ENCODE results near the gene SH3GLB2. TPM values are rescaled to one million over a fixed set of nuclear protein-coding genes. Genes with fewer than 3 reads are reported as not detected.

Gene SH3GLB2
- total RNA-seq, 4 donors from 2014 or later, result 156 to 218 (median 183) TPM

DNA sequence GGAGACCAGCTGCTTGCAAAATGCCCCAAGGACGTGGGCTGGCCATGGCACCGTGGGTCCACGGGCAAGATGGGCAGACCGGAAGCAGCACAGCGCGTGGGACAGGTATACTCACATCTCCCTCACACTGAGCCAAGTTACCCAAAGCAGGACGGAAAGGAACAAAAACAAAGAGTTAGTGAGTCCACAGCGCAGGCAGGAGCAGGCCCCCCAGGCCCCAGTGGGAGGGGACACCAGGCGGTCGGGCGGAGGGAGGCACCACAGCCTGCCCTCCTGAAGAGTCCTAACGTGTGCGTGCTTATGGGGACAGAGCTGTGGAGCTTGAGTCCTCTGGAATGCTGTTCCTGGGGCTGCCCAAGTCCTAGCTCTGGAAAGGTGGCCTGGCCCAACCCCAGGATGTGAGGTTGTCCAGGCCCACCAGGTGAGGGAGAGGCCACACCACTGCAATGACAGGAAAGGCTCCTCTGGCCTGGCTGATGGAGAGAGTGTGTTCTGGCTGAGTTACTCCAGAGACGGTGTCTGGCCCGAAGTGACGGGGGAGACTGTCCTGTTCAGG is 15.2 kb downstream of the SH3GLB2 start:
- no peak for DNase-seq
- Histone ChIP-seq H3K4me1 (no peaks in the 10 kb centered on the region), H3K4me3 (no peak overlapping the region), H3K9me3 (no peaks in the 10 kb centered on the region), H3K36me3 (peaks cover 0 to 87% (median 0%) of the 10 kb centered on the region in 3 donors), H3K27ac (no peak overlapping the region), H3K27me3 (no peaks in the 10 kb centered on the region)
- TF ChIP-seq POLR2A (IDR thresholded peaks at IDR 0.05), result no peak
- TF ChIP-seq, protein P1, sequence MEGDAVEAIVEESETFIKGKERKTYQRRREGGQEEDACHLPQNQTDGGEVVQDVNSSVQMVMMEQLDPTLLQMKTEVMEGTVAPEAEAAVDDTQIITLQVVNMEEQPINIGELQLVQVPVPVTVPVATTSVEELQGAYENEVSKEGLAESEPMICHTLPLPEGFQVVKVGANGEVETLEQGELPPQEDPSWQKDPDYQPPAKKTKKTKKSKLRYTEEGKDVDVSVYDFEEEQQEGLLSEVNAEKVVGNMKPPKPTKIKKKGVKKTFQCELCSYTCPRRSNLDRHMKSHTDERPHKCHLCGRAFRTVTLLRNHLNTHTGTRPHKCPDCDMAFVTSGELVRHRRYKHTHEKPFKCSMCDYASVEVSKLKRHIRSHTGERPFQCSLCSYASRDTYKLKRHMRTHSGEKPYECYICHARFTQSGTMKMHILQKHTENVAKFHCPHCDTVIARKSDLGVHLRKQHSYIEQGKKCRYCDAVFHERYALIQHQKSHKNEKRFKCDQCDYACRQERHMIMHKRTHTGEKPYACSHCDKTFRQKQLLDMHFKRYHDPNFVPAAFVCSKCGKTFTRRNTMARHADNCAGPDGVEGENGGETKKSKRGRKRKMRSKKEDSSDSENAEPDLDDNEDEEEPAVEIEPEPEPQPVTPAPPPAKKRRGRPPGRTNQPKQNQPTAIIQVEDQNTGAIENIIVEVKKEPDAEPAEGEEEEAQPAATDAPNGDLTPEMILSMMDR (IDR thresholded peaks at IDR 0.05), result no peak

- Histone ChIP-seq H3K4me3 (no peak overlapping the region), H3K9me3 (no peaks in the 10 kb centered on the region), H3K27ac (no peak overlapping the region), H3K27me3 (no peaks in the 10 kb centered on the region), H3K36me3 (peaks cover 0 to 87% (median 0%) of the 10 kb centered on the region in 3 donors), H3K4me1 (no peaks in the 10 kb centered on the region)
- DNase-seq, result no peak
- TF ChIP-seq, protein P1 (IDR thresholded peaks at IDR 0.05), result no peak
- no peak for TF ChIP-seq POLR2A (IDR thresholded peaks at IDR 0.05)
Measured at GRCh38 chr9:129012343-129012742, 15.8 kb downstream of the SH3GLB2 start.

GRCh38 chr9:129011761-129012181 is 16.4 kb downstream of the SH3GLB2 start:
- no peaks in the 10 kb centered on the region for H3K27me3 ChIP-seq
- no peak overlapping the region for H3K4me3 ChIP-seq
- H3K36me3 ChIP-seq, result peaks cover 0 to 86% (median 0%) of the 10 kb centered on the region in 3 donors
- DNase-seq, result no peak
- H3K27ac ChIP-seq, result no peak overlapping the region
- TF ChIP-seq POLR2A (IDR thresholded peaks at IDR 0.05), result no peak
- TF ChIP-seq, protein P1 (IDR thresholded peaks at IDR 0.05), result no peak
- H3K9me3 ChIP-seq, result no peaks in the 10 kb centered on the region
- H3K4me1 ChIP-seq, result no peaks in the 10 kb centered on the region

DNA sequence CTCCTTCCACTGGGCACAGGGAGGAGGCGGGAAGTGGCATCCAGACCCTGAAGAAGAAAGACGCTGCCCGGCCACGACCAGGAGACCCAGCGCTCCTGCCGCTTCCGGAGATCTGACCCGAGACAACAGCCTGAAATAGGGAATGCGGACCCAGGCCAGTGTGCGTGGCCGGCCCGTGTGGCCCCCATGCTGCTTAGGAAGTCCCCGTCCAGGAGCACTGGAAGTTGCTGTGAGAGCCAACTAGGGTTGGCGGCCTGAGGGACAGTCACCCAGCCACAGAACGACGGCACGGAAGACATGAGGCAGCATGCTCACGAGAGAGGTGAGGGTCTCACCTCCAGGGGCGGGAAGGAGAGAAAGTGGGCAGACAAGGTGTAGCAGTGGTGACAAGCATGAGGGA is 17.0 kb downstream of the SH3GLB2 start:
- TF ChIP-seq, protein P1 (IDR thresholded peaks at IDR 0.05), result no peak
- TF ChIP-seq POLR2A (IDR thresholded peaks at IDR 0.05), result no peak
- Histone ChIP-seq H3K36me3 (peaks cover 0 to 91% (median 0%) of the 10 kb centered on the region in 3 donors), H3K9me3 (no peaks in the 10 kb centered on the region), H3K4me1 (peaks cover 0 to 3% (median 0%) of the 10 kb centered on the region in 4 donors), H3K4me3 (no peak overlapping the region), H3K27ac (no peak overlapping the region), H3K27me3 (no peaks in the 10 kb centered on the region)
- no peak for DNase-seq

DNA sequence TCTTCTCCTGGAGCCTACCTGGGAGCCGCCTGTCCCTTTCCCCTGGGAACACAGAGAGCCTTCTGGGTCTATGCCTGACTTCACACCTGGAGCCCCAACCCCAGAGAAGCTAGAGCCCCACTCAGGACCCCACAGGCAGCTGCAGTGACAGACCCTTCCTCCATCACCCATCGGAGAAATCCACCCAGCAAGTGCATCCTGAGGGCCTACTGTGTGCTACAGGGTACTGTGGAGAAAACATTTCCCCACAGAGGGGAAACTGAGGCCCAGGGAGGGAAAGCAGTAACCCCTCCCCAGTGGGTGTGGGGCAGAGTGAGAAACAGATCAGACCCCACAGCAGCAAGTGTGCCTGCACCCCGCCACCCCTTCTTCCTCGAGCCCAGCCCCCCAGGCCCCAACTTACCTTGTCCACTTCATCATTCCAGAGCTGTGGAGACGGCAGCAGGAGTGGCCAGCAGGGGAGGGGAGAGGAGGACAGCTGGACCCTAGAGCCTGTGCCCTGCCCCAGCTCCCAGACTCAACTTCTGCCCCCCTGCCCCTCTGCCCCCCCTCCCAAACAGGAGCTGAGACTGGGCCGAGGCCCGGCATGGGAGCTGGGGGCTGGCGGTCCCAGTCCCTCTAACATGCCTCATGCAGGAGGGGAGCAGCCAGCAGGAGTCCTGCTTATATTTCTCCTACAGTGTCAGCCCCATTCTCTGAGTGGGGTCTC is 17.7 kb downstream of the SH3GLB2 start:
- Histone ChIP-seq H3K27ac (no peak overlapping the region), H3K36me3 (peaks cover 0 to 92% (median 0%) of the 10 kb centered on the region in 3 donors), H3K9me3 (no peaks in the 10 kb centered on the region), H3K4me3 (no peak overlapping the region), H3K4me1 (peaks cover 0 to 3% (median 0%) of the 10 kb centered on the region in 4 donors), H3K27me3 (no peaks in the 10 kb centered on the region)
- TF ChIP-seq, protein P1 (IDR thresholded peaks at IDR 0.05), result no peak
- no peak for TF ChIP-seq POLR2A (IDR thresholded peaks at IDR 0.05)
- DNase-seq, result no peak
